ENCODE data around the gene SLC23A1.
A peak's percentile ranks its signal among the peaks of the same experiment; 100 is the strongest.

SLC23A1 gene

GRCh38 chr5:139426203-139426885 lies 43.2 kb upstream of the SLC23A1 start:
- Histone ChIP-seq H3F3A (ENCODE audit: insufficient read depth, low read length) (no peaks in the 10 kb centered on the region), H3K27ac (ENCODE audit: low read depth, low read length, poor library complexity, severe bottlenecking) (no peak overlapping the region)

GRCh38 chr5:139425497-139425896 lies 42.4 kb upstream of the SLC23A1 start:
- TF ChIP-seq CTCF (IDR thresholded peaks at IDR 0.05; ENCODE audit: low read length) (no peak), EZH2 (IDR thresholded peaks at IDR 0.05; ENCODE audit: borderline replicate concordance, low read length) (no peak)
- no peak overlapping the region for H3K9ac ChIP-seq (ENCODE audit: low read length)

More at GRCh38 chr5:139426203-139426885, 43.2 kb upstream of the SLC23A1 start:
- Histone ChIP-seq H3K9me3 (ENCODE audit: low read length) (no peaks in the 10 kb centered on the region), H2AFZ (ENCODE audit: low read length) (no peak overlapping the region), H3K9me2 (ENCODE audit: low read depth, low read length) (no peaks in the 10 kb centered on the region), H3K27me3 (ENCODE audit: insufficient read depth, low read length) (no peaks in the 10 kb centered on the region), H3K4me2 (ENCODE audit: low read length) (no peak overlapping the region), H3K36me3 (ENCODE audit: insufficient read depth, low read length) (no peaks in the 10 kb centered on the region), H3K4me3 (ENCODE audit: low read depth, low read length, poor library complexity, severe bottlenecking) (no peak overlapping the region), H3K4me1 (ENCODE audit: insufficient read depth, low read length, severe bottlenecking) (no peaks in the 10 kb centered on the region), H4K20me1 (ENCODE audit: insufficient read depth, low read length) (no peaks in the 10 kb centered on the region), H3K79me2 (ENCODE audit: insufficient read depth, low read length) (no peaks in the 10 kb centered on the region), H3K9ac (ENCODE audit: low read length) (no peak overlapping the region)
- TF ChIP-seq EZH2 (IDR thresholded peaks at IDR 0.05; ENCODE audit: borderline replicate concordance, low read length): no peak
- no peak for TF ChIP-seq CTCF (IDR thresholded peaks at IDR 0.05; ENCODE audit: low read length)

GRCh38 chr5:139422307-139422893 lies 39.3 kb upstream of the SLC23A1 start:
- Histone ChIP-seq H3K9me3 (ENCODE audit: low read length) (no peaks in the 10 kb centered on the region), H3F3A (ENCODE audit: insufficient read depth, low read length) (no peaks in the 10 kb centered on the region), H4K20me1 (ENCODE audit: insufficient read depth, low read length) (no peaks in the 10 kb centered on the region), H3K9me2 (ENCODE audit: low read depth, low read length) (no peaks in the 10 kb centered on the region), H3K79me2 (ENCODE audit: insufficient read depth, low read length) (no peaks in the 10 kb centered on the region), H3K36me3 (ENCODE audit: insufficient read depth, low read length) (no peaks in the 10 kb centered on the region), H3K4me3 (ENCODE audit: low read depth, low read length, poor library complexity, severe bottlenecking) (no peak overlapping the region), H3K4me1 (ENCODE audit: insufficient read depth, low read length, severe bottlenecking) (no peaks in the 10 kb centered on the region), H3K4me2 (ENCODE audit: low read length) (no peak overlapping the region), H3K27ac (ENCODE audit: low read depth, low read length, poor library complexity, severe bottlenecking) (no peak overlapping the region), H3K9ac (ENCODE audit: low read length) (no peak overlapping the region), H2AFZ (ENCODE audit: low read length) (no peak overlapping the region), H3K27me3 (ENCODE audit: insufficient read depth, low read length) (no peaks in the 10 kb centered on the region)
- TF ChIP-seq CTCF (IDR thresholded peaks at IDR 0.05; ENCODE audit: low read length) (peak; percentile 97), EZH2 (IDR thresholded peaks at IDR 0.05; ENCODE audit: borderline replicate concordance, low read length) (no peak)

More at GRCh38 chr5:139425497-139425896, 42.4 kb upstream of the SLC23A1 start:
- no peak overlapping the region for H2AFZ ChIP-seq (ENCODE audit: low read length)
- H3K4me2 ChIP-seq (ENCODE audit: low read length): no peak overlapping the region
- H3K36me3 ChIP-seq (ENCODE audit: insufficient read depth, low read length): no peaks in the 10 kb centered on the region
- H3K4me3 ChIP-seq (ENCODE audit: low read depth, low read length, poor library complexity, severe bottlenecking): no peak overlapping the region
- H3K27me3 ChIP-seq (ENCODE audit: insufficient read depth, low read length): no peaks in the 10 kb centered on the region
- no peaks in the 10 kb centered on the region for H3K79me2 ChIP-seq (ENCODE audit: insufficient read depth, low read length)
- no peaks in the 10 kb centered on the region for H3K9me2 ChIP-seq (ENCODE audit: low read depth, low read length)
- no peak overlapping the region for H3K27ac ChIP-seq (ENCODE audit: low read depth, low read length, poor library complexity, severe bottlenecking)
- H4K20me1 ChIP-seq (ENCODE audit: insufficient read depth, low read length): no peaks in the 10 kb centered on the region
- no peaks in the 10 kb centered on the region for H3K4me1 ChIP-seq (ENCODE audit: insufficient read depth, low read length, severe bottlenecking)
- no peaks in the 10 kb centered on the region for H3F3A ChIP-seq (ENCODE audit: insufficient read depth, low read length)
- no peaks in the 10 kb centered on the region for H3K9me3 ChIP-seq (ENCODE audit: low read length)
